Stimulated activated CD4-positive, alpha-beta T cell treated with anti-CD3 and anti-CD28 coated beads, Interleukin-15, amount 100 ng/mL, for 24 hours (primary cell): ENCODE data around the gene SLC15A4.
A peak's percentile ranks its signal among the peaks of the same experiment; 100 is the strongest.
"Not testable (repeated sequence)": the region's sequence is repeated elsewhere in the genome, so short reads cannot be mapped to it uniquely, and the experiment has no call there.

Experiments
- DNase-seq: peaks from one replicate; pipeline ENCODE4 v3.0.0-alpha.2; 2020

SLC15A4 gene

GRCh38 chr12:128843538-128843937, 19.8 kb upstream of the SLC15A4 start:
- no peak for DNase-seq

GRCh38 chr12:128842579-128842978, 18.8 kb upstream of the SLC15A4 start:
- DNase-seq = no peak

GRCh38 chr12:128840862-128841468, 17.2 kb upstream of the SLC15A4 start:
- no peak for DNase-seq

GRCh38 chr12:128839885-128840284, 16.1 kb upstream of the SLC15A4 start:
- not testable (repeated sequence) for DNase-seq

DNA sequence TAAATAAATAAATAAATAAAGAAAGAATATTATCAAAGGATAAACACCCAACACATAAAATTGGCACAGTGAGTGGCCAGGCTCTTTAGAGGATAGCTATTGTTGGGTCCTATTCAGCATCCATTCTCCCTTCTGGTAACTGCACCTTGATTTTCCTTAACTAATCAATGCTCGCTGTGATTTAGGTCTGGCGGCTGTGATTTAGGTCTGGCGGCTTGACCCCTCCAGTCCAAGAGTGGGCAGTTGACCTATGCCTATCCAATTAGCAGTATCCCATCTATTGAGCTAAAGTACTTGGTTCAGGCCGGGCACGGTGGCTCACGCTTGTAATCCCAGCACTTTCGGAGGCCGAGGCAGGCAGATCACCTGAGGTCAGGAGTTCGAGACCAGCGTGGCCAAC, 9.7 kb upstream of the SLC15A4 start:
- DNase-seq = no peak

GRCh38 chr12:128830505-128830893, 6.7 kb upstream of the SLC15A4 start:
- DNase-seq = no peak

- DNase-seq = no peak
Measured at GRCh38 chr12:128829861-128830504, 6.2 kb upstream of the SLC15A4 start.

DNA sequence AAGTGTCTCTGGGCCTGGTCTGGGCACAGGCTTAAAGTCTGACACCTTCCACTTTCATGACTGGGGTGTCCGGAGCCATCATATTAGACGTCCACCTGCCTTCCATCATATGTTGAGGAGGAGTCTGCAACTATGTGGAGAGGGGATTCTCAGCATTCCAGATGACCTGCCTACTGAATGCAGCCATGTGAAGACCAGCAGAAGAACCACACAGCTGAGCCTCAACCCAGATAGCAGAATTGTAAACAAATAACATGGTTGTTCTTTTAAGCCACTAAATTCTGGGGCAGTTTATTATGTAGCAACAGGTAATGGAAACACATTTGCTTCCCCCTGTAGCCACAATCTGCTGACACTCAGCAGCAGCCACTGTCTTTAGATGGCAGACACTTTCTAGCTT, 4.0 kb upstream of the SLC15A4 start:
- DNase-seq = no peak

DNA sequence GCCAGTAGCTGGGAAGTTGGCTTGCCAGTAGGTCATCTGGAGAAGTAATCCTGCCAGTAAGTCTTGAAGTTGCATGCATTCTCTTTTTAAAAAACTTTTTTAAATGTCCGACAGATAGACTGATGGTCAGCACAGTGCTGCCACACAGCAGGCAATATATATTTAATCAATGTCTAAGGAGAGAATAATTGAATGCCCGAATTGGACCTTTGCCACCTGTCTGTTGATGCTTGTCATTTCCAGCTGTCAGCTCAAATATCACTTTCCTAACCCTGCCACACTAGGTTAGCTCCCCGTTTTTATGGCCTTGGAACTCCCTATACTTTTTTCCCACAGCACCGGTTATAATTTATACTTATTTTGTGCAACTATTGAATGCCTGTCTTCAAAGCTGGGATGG, 2.1 kb upstream of the SLC15A4 start:
- DNase-seq = no peak

GRCh38 chr12:128823216-128823915, 392 bp downstream of the SLC15A4 start:
- DNase-seq = peak; percentile 41

DNA sequence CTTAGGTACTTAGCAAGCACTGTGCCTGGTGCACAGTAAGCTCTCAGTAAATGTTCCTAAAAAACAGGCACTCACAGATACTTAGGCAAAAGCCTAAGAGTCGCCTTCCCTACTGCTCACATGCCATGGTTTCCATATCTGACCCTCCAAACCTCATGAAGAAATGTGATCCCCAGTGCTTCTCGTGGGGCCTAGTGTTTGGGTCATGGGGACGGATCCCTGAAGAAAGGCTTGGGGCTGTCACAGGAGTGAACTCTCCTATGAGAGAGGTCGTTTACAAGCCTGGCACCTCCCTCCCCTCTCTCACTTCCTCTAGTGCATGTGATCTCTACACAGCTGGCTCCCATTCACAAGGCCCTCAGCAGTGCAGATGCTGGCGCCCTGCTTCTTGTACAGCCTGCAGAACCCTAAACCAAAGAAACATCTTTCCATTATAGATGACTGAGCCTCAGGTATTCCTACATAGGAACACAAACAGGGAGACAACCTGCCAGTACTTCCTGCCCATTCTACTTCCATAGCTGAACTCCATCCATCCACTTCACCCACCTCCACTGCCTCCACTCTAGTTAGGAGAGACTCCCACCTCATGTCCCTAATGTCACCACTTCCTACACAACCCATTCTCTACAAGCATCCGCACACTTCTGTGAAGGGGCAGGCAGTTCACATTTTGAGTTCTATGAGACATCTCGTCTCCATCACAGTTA, 2.9 kb downstream of the SLC15A4 start:
- DNase-seq = no peak

DNA sequence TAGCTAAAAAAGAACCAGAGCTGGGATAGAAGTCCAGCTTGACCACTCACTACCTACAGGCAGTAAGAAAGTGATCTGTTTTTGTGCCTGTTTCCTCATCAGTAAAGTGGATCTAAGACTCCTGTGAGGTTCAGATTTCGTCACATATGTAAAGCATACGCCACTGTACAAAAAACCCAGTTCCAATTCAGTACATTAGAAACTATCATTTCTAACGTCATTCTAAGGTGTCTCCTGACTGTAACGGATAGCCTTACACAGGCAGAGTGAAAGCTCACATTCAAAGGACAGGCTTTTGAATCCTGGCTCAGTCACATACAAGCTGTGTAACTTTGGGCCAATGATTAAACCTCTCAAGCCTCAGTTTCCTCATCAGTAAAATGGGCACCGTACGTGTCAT, 3.5 kb downstream of the SLC15A4 start:
- DNase-seq = no peak

DNA sequence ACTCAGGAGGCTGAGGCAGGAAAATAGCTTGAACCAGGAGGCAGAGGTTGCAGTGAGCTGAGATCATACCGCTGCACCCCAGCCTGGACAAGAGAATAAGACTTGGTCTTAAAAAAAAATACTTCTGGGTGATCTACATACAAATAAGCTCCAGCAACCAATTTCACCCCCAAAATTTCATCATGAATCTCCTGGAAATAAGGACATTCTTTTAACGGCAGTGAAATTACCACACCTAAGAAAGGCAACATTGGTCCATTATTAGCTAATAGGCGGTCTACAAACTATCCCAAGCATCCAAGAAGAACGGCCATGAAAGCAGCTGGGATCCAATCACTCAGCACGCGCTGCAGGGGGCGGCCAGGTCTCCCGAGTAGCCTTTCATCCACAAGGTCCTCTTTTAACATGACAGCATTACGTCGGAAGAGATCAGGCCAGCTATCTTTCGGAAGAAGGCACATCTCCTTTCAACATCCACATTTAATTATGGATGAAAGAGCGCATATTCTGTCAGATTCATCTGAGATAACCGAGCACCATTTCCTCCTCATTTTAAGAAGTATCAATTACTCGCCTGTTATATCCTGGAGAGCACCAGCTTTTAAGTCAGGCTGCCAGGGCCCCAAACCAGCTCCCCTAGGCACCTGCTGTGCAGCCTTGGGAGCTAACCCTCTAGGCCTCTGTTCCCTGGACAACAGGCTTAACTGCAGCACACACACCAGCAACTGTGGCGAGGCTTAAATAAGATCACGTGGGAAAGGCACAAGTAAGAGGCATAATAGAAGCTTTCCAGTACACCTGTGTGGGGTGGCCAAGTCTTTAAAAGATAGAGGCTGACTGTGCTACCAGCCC, 4.2 kb downstream of the SLC15A4 start:
- no peak for DNase-seq

DNA sequence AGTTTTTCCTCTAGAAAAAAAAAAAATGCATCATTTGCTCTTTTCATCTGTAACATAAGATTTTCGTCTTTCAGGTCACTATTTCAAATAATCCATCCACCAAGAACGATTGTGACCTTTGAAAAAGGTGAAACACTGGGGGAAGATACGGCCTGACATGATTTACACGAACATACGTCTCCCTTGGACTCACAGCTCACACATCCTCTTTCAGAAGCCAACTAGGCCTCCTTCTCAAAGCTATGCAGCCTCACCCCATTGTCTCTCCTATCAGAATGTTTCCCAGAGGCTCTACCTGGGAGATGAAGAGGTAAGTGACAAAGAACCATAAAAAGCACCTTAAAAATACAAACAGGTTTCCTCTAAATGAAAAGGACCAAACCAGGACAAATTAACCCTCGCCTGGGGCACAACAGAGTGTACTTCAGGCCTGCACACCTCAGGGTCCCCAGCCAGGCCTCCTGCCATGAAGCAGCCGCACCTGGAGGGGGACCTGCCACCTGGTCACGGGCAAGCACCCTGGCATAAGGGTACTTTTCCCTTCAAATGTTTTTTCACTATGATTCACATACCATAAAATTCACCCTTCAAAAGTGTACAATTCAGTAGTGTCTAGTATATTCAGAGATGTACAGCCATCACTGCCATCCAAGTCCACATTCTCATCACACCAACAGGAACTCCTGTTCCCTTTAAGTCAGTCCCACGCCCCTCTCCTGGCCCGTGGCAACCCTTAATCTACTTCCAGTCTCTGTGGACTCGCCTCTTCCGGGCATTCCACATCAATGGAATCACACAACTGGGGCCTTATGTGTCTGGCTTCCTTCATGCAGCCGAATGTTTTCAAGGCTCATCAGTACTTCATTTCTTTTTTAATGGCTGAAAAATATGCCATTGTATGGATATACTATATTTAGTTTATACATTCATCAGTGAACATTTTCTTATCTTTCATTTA, 5.4 kb downstream of the SLC15A4 start:
- DNase-seq = no peak

DNA sequence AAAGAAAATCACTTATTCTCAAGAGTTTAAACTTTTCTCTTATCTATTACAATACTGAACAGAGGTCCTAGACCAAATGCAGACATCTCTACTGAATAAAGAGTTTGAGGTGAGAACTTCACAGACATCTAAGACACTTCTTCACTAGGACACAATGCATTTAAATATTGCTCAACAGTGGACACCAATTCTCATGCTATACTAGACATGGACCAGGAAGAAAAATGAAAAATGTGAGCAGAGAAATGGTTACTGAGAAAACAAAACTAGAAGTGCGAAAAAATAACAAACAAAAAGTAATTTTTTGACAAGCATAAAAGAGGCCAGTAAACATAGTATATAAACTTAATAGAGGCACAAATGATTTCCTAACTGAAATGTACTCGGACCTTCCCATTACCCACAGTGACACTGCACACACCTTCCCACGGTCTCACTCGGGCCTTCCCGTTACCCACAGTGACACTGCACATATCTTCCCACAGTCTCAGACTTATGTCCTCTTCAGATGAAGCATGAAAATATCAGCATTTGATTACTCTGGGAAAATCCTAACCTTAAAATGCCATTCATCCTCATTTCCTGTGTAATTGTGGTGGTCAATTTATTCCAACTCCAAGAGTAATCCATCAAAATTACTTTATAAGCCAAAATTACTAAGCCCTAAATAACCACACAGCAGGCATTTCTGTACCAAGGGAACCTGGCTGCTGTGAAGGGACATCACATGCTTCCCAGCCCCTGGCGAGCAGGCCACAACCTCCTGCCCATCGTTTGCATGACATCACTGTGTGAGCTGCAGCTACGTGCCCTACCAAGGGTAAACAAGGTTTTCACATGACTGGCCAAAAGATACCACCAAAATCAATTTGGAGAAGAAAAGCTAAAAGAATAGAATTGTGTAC, 6.4 kb downstream of the SLC15A4 start:
- DNase-seq = no peak

DNA sequence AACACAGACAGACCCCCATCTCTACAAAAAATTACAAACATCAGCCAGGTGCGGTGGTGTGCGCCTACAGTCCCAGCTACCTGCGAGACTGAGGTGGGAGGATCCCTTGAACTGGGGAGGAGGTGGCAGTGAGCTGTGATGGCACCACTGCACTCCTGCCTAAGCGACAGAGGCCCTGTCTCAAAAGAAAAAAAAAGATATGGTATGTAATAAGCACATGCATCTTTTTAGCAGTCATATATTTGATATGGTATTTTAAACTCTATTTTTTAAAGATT, 7.2 kb downstream of the SLC15A4 start:
- DNase-seq = no peak

GRCh38 chr12:128815779-128816642, 7.7 kb downstream of the SLC15A4 start:
- DNase-seq = no peak

- no peak for DNase-seq
Measured at GRCh38 chr12:128814411-128815261, 9.1 kb downstream of the SLC15A4 start.

- no peak for DNase-seq
Measured at GRCh38 chr12:128813883-128814282, 9.9 kb downstream of the SLC15A4 start.
